ENCODE results near the gene RLBP1. TPM values are rescaled to one million over a fixed set of nuclear protein-coding genes. Genes with fewer than 3 reads are reported as not detected.

The RLBP1 gene
- total and polyA plus RNA-seq, 9 of the 15 experiments (the other 6 are each of a cell fraction or from before 2014, with no cell fraction given) = 0.05 TPM; not detected in 8

DNA sequence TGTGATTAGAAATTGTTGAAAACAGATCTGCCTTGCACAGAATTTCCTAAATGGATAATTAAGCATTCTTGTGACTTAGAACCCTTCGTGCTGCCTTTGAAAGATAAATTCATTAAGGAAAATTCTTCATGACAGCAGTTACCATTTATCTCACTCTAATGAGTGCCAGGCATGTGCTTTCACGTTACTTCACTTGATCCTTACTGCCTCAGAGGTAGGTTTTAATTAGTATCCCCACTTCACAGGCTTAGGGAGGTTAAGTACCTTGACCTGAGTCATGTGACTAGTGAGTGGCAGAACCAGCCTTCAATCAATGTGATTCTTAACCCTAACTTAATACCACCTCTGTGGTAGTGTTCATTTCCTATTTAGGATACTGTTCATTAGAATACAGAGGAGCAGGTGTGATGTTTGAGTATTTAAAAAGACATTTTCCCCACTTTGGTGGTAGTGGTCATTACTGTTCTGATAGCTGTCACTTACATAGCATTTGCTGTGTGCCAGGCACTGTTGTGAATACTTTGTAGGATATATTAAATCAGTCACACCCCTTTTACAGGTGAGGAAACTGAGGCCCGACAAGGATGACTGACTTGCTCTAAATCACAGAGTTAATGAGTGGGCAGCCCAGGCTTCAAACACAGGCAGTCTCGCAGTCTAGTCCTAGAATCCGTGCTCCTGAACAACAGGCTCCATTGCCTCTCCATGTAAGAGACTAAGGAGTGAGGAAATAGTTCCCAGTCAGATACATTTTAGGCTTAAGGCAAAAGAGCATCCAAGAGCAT is 57.9 kb downstream of the RLBP1 start:
- in situ Hi-C loops (cut with MboI) = no loop called here
- Histone ChIP-seq H3K4me3 (no peak overlapping the region), H3K79me2 (ENCODE audit: control insufficient read depth, insufficient read depth, low read length) (no peaks in the 10 kb centered on the region), H2AFZ (ENCODE audit: low read depth, low read length) (no peak overlapping the region), H3K9me3 (replicated peaks; ENCODE audit: control insufficient read depth, insufficient read depth, low read depth, low read length) (no peaks in the 10 kb centered on the region), H4K20me1 (replicated peaks; ENCODE audit: control insufficient read depth, insufficient read depth, low read length) (no peaks in the 10 kb centered on the region), H3K4me1 (replicated peaks in 1 of 2; ENCODE audit: control insufficient read depth in 2 of 2, insufficient read depth in 2 of 2, low read length in 2 of 2) (peaks cover 0 to 14% of the 10 kb centered on the region in 2 experiments; a peak in 2 of 5 replicates), H3K27me3 (ENCODE audit: control insufficient read depth in 2 of 2, insufficient read depth in 2 of 2, low read length in 2 of 2) (no peaks in the 10 kb centered on the region), H3K36me3 (ENCODE audit: control insufficient read depth, insufficient read depth, low read length) (peaks cover 65% of the 10 kb centered on the region; the same call in 2 of the 3 replicates), H3K4me2 (ENCODE audit: insufficient read depth, low read length) (no peak overlapping the region), H3K27ac (ENCODE audit: extremely low read depth, low read depth, low read length) (no peak overlapping the region), H3K9me1 (ENCODE audit: control insufficient read depth, insufficient read depth, low read length) (no peaks in the 10 kb centered on the region), H3K9ac (ENCODE audit: insufficient read depth in 1 of 2, low read depth in 2 of 2, low read length in 2 of 2) (no peak overlapping the region)
- ATAC-seq (no peak), FAIRE-seq (no peak), DNase-seq (ENCODE audit: extremely low read depth in 1 of 4, low spot score in 3 of 4) (no peak)
- no TSS peak for BruUV-seq (replicated peaks)
- intact Hi-C loops (cut with micrococcal nuclease) = no loop called here
- 93% methylated on average over 5 of the region's 5 CpGs for WGBS (ENCODE audit: insufficient coverage, low coverage, missing lambda C conversion rate)
- POLR2A ChIA-PET = interaction anchor here (1.6 kb wide), 1 partner anchor 17 kb away, joined by 3 read pairs; no protein-coding TSS in a partner anchor
- CTCF ChIA-PET (ENCODE audit: low intra/inter-chr PET ratio) = no interaction called here
- TF ChIP-seq, protein P1, sequence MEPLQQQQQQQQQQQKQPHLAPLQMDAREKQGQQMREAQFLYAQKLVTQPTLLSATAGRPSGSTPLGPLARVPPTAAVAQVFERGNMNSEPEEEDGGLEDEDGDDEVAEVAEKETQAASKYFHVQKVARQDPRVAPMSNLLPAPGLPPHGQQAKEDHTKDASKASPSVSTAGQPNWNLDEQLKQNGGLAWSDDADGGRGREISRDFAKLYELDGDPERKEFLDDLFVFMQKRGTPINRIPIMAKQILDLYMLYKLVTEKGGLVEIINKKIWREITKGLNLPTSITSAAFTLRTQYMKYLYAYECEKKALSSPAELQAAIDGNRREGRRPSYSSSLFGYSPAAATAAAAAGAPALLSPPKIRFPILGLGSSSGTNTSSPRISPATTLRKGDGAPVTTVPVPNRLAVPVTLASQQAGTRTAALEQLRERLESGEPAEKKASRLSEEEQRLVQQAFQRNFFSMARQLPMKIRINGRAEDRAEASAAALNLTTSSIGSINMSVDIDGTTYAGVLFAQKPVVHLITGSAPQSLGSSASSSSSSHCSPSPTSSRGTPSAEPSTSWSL (CRISPR knock-in tag; IDR thresholded peaks at IDR 0.05; ENCODE audit: borderline replicate concordance) = no peak
- TF ChIP-seq TAL1 (IDR thresholded peaks at IDR 0.05) (no peak), RBM25 (IDR thresholded peaks at IDR 0.05; ENCODE audit: low read depth, low read length, severe bottlenecking) (peak; percentile 52)
- TF ChIP-seq, protein P2, sequence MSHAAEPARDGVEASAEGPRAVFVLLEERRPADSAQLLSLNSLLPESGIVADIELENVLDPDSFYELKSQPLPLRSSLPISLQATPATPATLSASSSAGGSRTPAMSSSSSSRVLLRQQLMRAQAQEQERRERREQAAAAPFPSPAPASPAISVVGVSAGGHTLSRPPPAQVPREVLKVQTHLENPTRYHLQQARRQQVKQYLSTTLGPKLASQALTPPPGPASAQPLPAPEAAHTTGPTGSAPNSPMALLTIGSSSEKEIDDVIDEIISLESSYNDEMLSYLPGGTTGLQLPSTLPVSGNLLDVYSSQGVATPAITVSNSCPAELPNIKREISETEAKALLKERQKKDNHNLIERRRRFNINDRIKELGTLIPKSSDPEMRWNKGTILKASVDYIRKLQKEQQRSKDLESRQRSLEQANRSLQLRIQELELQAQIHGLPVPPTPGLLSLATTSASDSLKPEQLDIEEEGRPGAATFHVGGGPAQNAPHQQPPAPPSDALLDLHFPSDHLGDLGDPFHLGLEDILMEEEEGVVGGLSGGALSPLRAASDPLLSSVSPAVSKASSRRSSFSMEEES (CRISPR knock-in tag; IDR thresholded peaks at IDR 0.05) = peak; percentile 67

Data from K562 (cell line).